ENCODE data around the gene THSD4. TPM values are rescaled to one million over a fixed set of nuclear protein-coding genes. Genes with fewer than 3 reads are reported as not detected.

Gene THSD4
- total and polyA plus RNA-seq, 9 of the 15 experiments (the other 6 are each of a cell fraction or from before 2014, with no cell fraction given): 0.04 TPM; not detected in 5

GRCh38 chr15:71712182-71712581, 596.9 kb downstream of the THSD4 start (continued):
- TF ChIP-seq TSHZ1 (CRISPR knock-in tag; IDR thresholded peaks at IDR 0.05) (no peak), SMAD2 (IDR thresholded peaks at IDR 0.05; ENCODE audit: low read depth, low read length) (no peak), AFF4 (CRISPR knock-in tag; IDR thresholded peaks at IDR 0.05) (no peak), STAG1 (CRISPR knock-in tag; IDR thresholded peaks at IDR 0.05; ENCODE audit: borderline replicate concordance) (no peak), SP1 (CRISPR knock-in tag; IDR thresholded peaks at IDR 0.05) (no peak), TAF7 (tag; IDR thresholded peaks at IDR 0.05) (no peak), DIDO1 (tag; IDR thresholded peaks at IDR 0.05; ENCODE audit: low read depth) (no peak), ZBTB49 (CRISPR knock-in tag; IDR thresholded peaks at IDR 0.05; ENCODE audit: borderline replicate concordance) (no peak), CGGBP1 (CRISPR knock-in tag; IDR thresholded peaks at IDR 0.05) (no peak), ZNF121 (CRISPR knock-in tag; conservative IDR thresholded peaks at IDR 0.05) (no peak), ARID1B (IDR thresholded peaks at IDR 0.05) (no peak), ZC3H8 (IDR thresholded peaks at IDR 0.05) (no peak)
